Mucosa of stomach (tissue), 1 donor: ENCODE measurements around the gene TP53I13.

ENCODE experiments used
- H3K27me3 ChIP-seq: one replicate; pipeline ENCODE4 v1.7.0; 2013; ENCODE audit warnings: mild to moderate bottlenecking, low read length; ENCODE audit not compliant: control insufficient read depth, insufficient read depth
- H3K36me3 ChIP-seq: one replicate; pipeline ENCODE4 v1.7.0; 2013; ENCODE audit warnings: low read length; ENCODE audit not compliant: control insufficient read depth, insufficient read depth
- H3K4me1 ChIP-seq: one replicate; pipeline ENCODE4 v1.7.0; 2013; ENCODE audit warnings: mild to moderate bottlenecking, low read length; ENCODE audit not compliant: control insufficient read depth, insufficient read depth
- H3K4me3 ChIP-seq: one replicate; pipeline ENCODE4 v1.7.0; 2013; ENCODE audit warnings: low read length
- H3K9ac ChIP-seq: one replicate; pipeline ENCODE4 v1.7.0; 2013; ENCODE audit warnings: mild to moderate bottlenecking, low read length, moderate library complexity
- H3K9me3 ChIP-seq: one replicate; pipeline ENCODE4 v1.7.0; 2013; ENCODE audit warnings: mild to moderate bottlenecking, low read length, moderate library complexity; ENCODE audit not compliant: control insufficient read depth
- donor health status: Pancreatic carcinoma.

The TP53I13 gene

GRCh38 chr17:29588017-29588561 is 19.6 kb downstream of the TP53I13 start:
- H3K36me3 ChIP-seq = no peaks in the 10 kb centered on the region
- H3K27me3 ChIP-seq = no peaks in the 10 kb centered on the region
- H3K4me3 ChIP-seq = peak overlapping the region; percentile 67
- peak overlapping the region; percentile 77 for H3K9ac ChIP-seq
- peaks cover 54% of the 10 kb centered on the region for H3K4me1 ChIP-seq
- no peaks in the 10 kb centered on the region for H3K9me3 ChIP-seq

- no peaks in the 10 kb centered on the region for H3K9me3 ChIP-seq
- H3K4me1 ChIP-seq = peaks cover 56% of the 10 kb centered on the region
- peak overlapping the region; percentile 67 for H3K4me3 ChIP-seq
- peak overlapping the region; percentile 77 for H3K9ac ChIP-seq
- no peaks in the 10 kb centered on the region for H3K27me3 ChIP-seq
- H3K36me3 ChIP-seq = no peaks in the 10 kb centered on the region
These were observed 20.3 kb downstream of the TP53I13 start for GRCh38 chr17:29588562-29589411.

GRCh38 chr17:29589524-29590410 is 21.3 kb downstream of the TP53I13 start, which contains the start of gene GIT1:
GIT1 (minus strand) TSS chr17:29589648; CDS start chr17:29589378, 270 bp downstream.
- Histone ChIP-seq H3K36me3 (no peaks in the 10 kb centered on the region), H3K9ac (peak within 1 kb of the TSS; percentile 77), H3K4me3 (peak within 1 kb of the TSS; percentile 67), H3K27me3 (no peaks in the 10 kb centered on the region), H3K9me3 (no peaks in the 10 kb centered on the region), H3K4me1 (peaks cover 60% of the 10 kb centered on the region)

DNA sequence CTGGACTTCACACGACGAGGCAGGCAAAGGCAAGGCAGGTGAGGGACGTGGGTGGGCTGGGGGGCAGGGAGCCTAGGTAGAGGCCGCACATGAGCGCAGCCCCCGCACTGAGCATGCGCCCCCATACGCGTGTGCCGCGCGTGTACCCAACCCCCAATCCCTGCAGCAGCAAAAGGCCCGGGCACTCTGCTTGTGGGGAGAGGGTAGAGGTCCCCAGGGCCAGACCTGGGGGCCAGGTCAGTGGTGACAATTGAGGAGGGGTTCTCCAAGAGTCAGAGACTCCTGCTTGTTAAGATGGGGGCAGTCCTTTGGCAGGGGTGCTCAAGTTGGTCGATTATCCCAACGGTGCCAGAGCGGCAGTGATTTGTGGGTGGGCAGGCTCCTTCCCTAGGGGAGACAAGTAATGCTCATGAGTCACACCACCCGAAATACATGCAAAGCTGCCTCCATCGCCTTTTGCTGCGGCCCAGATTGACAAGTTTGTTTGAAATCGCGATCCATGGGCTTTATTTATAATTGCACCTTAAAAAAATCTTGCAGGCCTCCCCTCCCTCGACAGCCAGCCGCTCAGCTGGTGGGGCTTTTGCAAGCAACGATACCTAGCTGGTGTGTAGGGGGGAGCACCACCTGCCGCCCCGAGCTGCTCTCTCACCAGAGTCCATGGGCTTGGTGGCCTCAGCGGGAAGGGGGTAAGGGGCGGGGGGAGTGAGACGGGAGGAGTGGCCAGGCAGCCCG is 22.1 kb downstream of the TP53I13 start:
- Histone ChIP-seq H3K9me3 (no peaks in the 10 kb centered on the region), H3K4me3 (peak overlapping the region; percentile 60), H3K4me1 (peaks cover 60% of the 10 kb centered on the region), H3K36me3 (no peaks in the 10 kb centered on the region), H3K27me3 (no peaks in the 10 kb centered on the region), H3K9ac (no peak overlapping the region)

DNA sequence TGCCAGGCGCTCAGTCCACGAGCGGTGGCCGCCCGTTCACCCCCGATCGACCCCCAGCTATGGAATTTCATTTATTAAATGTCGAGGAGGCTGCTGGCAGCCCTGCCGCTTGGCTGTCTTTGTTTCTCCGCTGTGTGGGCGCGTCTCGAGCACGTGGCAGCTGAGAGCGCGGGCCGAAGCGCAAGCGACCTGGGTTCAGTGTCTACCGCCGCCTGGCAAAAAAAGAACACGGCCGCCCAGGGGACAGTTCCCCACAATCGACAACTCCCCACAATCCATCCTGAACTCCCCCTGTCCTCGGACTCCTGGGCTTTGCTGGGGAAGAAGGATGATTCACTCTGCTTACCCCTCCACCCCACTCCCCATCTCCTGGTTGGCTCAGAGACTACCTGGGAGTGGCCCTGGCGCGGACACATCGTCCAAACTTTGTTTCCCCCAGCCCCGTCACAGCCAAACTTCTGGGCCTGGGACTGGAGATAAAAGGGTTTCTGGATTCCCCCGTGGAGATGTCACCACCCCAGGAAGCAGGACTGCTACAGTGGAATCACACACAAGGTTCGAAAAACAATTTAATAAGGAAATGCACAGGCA is 22.7 kb downstream of the TP53I13 start:
- Histone ChIP-seq H3K36me3 (no peaks in the 10 kb centered on the region), H3K4me3 (peak overlapping the region; percentile 24), H3K9me3 (no peaks in the 10 kb centered on the region), H3K9ac (no peak overlapping the region), H3K4me1 (peaks cover 60% of the 10 kb centered on the region), H3K27me3 (no peaks in the 10 kb centered on the region)

DNA sequence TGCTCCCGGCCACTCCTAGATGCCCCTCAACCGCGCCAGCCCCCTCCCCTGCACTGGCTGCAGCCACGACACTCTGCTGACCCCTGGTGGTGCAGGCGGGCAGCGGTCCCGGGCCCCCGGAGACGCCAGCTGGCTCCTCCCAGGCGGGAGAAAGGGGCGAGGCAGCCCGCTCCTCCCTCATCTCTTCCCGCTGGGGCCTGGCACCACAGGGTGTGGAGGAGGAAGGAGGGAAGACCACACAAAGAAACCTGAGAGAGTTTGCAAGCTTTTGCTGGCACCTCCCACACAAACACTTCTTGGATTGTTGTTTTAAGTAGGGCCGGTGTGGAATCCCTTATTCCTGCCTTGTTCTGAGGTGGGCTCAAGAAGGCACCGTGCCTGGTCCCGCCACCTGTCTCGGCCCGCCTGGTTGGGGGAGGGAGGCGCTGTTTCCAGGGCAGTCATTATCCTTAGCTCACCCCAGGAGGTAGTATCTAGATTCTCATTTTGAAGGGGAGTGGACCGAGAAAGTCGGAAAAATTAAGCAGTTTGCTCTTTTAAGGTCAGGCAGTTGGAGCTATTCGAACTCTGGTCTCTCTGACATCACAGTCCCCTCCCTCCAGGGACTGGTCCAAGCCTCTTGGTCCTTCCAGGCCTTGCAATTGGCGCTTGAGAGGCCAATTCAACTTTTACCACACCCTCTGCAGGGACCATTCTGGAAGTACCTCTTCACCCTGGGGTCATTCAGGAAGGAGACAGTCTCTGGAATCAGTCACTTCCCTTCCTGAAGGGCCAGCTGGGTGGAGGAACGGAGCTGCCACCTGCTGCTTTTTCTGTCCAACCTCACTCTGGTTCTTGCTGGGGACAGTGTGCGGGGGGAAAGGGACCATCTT is 23.5 kb downstream of the TP53I13 start:
- Histone ChIP-seq H3K4me1 (peaks cover 54% of the 10 kb centered on the region), H3K9ac (peak overlapping the region; percentile 30)

DNA sequence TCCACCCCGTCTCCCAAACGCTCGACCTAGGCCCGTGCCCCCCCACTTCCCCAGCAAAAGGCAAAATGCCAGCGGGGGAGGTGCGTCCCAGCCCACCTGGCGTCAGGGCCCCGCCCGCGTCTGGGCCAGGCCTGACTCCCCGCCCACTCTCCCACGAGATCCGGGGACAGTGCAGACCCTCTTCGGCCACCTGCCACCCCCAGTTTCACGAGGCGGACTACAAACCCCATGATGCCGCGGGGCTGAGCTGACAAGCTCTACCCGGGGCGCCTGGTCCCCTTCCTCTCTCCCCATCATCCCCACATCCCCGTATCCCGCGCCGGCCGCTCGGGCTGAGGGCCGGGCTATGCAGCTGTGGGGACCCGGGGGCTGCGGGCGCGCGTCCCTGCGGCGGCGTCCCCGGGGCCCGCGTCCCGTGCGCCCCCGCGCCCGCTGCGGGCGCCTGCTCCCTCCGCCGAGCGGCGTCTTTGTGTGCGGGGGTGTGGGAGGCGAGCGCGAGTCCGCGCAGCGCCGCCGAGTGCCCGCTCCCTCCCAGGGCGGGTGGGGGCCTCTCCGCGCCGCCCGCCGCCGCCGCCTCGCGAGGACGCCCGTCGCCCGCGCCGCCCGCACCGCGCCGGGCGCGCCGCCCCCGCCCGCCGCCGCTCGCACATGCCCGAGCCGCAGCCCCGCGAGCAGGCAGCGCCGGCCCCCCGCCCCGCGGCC is 24.5 kb downstream of the TP53I13 start, which contains the start of gene ANKRD13B:
Gene ANKRD13B (plus strand): TSS at position 283 of the 702 bp plus-strand sequence. CDS start 490 bp downstream, outside the sequence.
- Histone ChIP-seq H3K9me3 (no peaks in the 10 kb centered on the region), H3K4me1 (peaks cover 46% of the 10 kb centered on the region), H3K27me3 (no peaks in the 10 kb centered on the region), H3K9ac (peak within 1 kb of the TSS; percentile 35), H3K36me3 (no peaks in the 10 kb centered on the region), H3K4me3 (peak within 1 kb of the TSS; percentile 24)

More for the DNA sequence above, 23.5 kb downstream of the TP53I13 start:
- Histone ChIP-seq H3K9me3 (no peaks in the 10 kb centered on the region), H3K4me3 (peak overlapping the region; percentile 24), H3K27me3 (no peaks in the 10 kb centered on the region), H3K36me3 (no peaks in the 10 kb centered on the region)

GRCh38 chr17:29593591-29594518 is 25.4 kb downstream of the TP53I13 start:
- no peaks in the 10 kb centered on the region for H3K36me3 ChIP-seq
- H3K27me3 ChIP-seq = no peaks in the 10 kb centered on the region
- peak overlapping the region; percentile 35 for H3K9ac ChIP-seq
- peaks cover 38% of the 10 kb centered on the region for H3K4me1 ChIP-seq
- H3K9me3 ChIP-seq = no peaks in the 10 kb centered on the region
- no peak overlapping the region for H3K4me3 ChIP-seq

DNA sequence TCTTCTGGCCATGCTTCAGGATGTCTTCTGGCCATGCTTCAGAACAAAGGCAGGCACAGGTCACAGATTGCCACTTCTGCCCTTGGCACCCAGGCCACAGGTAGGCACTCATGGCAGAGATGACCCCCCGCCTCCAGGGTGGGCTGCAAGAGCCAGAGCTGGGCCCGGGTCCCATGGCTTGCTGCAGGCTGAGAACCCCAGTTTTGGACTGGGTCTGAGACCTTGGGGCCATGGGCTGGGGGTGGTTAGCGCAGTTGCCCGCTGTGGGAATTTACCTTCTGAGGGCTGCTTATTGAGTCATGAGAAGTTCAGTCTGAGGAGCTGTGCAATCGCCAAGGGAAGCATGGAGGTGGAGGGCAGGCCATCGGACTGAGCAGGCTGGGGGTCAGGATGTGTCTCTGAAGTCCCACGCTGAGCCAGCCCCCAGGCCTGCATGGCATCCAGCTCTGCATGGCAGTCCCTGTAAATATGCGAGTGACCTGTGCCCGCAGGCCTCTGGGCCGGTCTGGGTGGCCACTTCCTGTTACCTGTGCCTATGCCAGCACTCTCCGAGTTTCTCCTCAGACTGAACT is 26.1 kb downstream of the TP53I13 start:
- no peak overlapping the region for H3K4me3 ChIP-seq
- no peak overlapping the region for H3K9ac ChIP-seq
- H3K36me3 ChIP-seq = no peaks in the 10 kb centered on the region
- H3K4me1 ChIP-seq = peaks cover 38% of the 10 kb centered on the region
- no peaks in the 10 kb centered on the region for H3K9me3 ChIP-seq
- H3K27me3 ChIP-seq = no peaks in the 10 kb centered on the region
